Neural crest cell (in vitro differentiated cells): ENCODE results near the gene RESP18. TPM values are rescaled to one million over a fixed set of nuclear protein-coding genes. Genes with fewer than 3 reads are reported as not detected.

Source experiments
- DNase-seq: peaks from one replicate; pipeline ENCODE4 v3.0.0; 2021; ENCODE audit warnings: low read depth, mixed read lengths, low spot score
- H3K27ac Mint-ChIP-seq: one replicate; pipeline ENCODE4 v1.8.0; 2021; ENCODE audit warnings: mild to moderate bottlenecking, mixed read lengths; ENCODE audit not compliant: unreplicated experiment
- H3K27me3 Mint-ChIP-seq: 2 replicates; pipeline ENCODE4 v1.8.0; 2021; ENCODE audit warnings: low read depth, mild to moderate bottlenecking, mixed read lengths
- H3K36me3 Mint-ChIP-seq: 2 replicates; pipeline ENCODE4 v1.8.0; 2021; ENCODE audit warnings: low read depth, mild to moderate bottlenecking, mixed read lengths
- H3K4me1 Mint-ChIP-seq: 2 replicates; pipeline ENCODE4 v1.8.0; 2021; ENCODE audit warnings: mixed read lengths
- H3K4me3 Mint-ChIP-seq: one replicate; pipeline ENCODE4 v1.8.0; 2021; ENCODE audit warnings: mild to moderate bottlenecking, mixed read lengths
- H3K9me3 Mint-ChIP-seq: 2 replicates; pipeline ENCODE4 v1.8.0; 2021; ENCODE audit warnings: mixed read lengths
- long read RNA-seq: library from polyadenylated mRNA; unstranded; transcript quantifications from one replicate; pipeline ENCODE4 v2.0.0, GENCODE V29; 2020
- total RNA-seq: library from RNA; stranded (reverse); gene quantifications from 2 replicates; pipeline ENCODE4 v1.2.1, GENCODE V29; 2021
- TF ChIP-seq, protein P1 (sequence below): fragments of 200-600 bp; sonication (generic); conservative IDR thresholded peaks from 2 replicates; pipeline ENCODE4 v1.5.0; 2021; ENCODE audit warnings: antibody characterized with exemption, mild to moderate bottlenecking

RESP18 gene
- total RNA-seq = not detected in 2 replicates
- long read RNA-seq = 0 reads

DNA sequence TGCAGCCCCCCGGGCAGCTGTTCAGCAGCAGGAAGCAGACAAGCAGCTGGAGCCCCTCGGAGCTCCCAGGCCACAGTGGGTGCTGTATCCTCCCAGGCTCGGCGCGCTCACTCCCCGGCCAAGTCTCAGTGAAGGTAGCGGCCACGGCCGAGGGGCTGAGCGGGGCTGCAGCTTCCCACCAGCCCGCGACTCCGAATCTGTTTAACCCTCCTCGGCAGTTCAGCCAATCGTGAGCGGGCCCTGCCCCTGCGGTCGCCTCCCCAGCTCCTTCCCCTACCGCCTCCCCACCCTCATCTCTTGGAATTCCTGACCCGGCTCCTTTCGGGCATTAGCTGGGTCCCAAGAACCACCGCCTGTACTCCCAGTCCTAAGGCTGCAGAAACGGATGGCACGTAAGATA lies at the start of gene RESP18:
TSS of gene RESP18 (minus strand) at position 203 of the 400 bp plus-strand sequence.
- DNase-seq = no peak
- peaks cover 3% of the 10 kb centered on the region for H3K4me1 Mint-ChIP-seq
- H3K27me3 Mint-ChIP-seq = peaks cover 97% of the 10 kb centered on the region
- H3K4me3 Mint-ChIP-seq = no peak within 1 kb of the TSS
- no peaks in the 10 kb centered on the region for H3K9me3 Mint-ChIP-seq
- TF ChIP-seq, protein P1, sequence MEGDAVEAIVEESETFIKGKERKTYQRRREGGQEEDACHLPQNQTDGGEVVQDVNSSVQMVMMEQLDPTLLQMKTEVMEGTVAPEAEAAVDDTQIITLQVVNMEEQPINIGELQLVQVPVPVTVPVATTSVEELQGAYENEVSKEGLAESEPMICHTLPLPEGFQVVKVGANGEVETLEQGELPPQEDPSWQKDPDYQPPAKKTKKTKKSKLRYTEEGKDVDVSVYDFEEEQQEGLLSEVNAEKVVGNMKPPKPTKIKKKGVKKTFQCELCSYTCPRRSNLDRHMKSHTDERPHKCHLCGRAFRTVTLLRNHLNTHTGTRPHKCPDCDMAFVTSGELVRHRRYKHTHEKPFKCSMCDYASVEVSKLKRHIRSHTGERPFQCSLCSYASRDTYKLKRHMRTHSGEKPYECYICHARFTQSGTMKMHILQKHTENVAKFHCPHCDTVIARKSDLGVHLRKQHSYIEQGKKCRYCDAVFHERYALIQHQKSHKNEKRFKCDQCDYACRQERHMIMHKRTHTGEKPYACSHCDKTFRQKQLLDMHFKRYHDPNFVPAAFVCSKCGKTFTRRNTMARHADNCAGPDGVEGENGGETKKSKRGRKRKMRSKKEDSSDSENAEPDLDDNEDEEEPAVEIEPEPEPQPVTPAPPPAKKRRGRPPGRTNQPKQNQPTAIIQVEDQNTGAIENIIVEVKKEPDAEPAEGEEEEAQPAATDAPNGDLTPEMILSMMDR = no peak
- no peaks in the 10 kb centered on the region for H3K36me3 Mint-ChIP-seq
- no peak within 1 kb of the TSS for H3K27ac Mint-ChIP-seq

DNA sequence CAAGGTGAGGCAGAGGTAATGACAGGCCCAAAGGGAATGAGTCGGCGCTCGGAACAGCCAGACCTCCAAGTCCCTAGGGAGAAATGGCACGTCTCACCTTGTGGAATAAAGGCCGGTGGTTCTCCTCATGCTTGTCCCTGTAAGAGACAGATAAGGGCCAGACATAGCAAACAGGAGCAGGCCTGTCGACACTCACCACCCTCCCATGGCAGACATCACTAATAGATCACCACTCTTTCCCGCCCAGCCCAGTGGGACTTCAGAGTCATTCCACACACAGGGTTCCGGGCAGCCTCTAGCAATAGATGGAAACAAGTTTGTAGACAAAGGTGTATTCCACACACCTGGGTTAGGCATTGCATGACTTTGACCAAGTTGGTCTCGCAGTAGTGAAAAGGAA lies 48.9 kb upstream of the RESP18 start:
- H3K27ac Mint-ChIP-seq = no peak overlapping the region
- H3K27me3 Mint-ChIP-seq = no peaks in the 10 kb centered on the region
- TF ChIP-seq, protein P1 = no peak
- H3K4me3 Mint-ChIP-seq = peak overlapping the region; percentile 21
- H3K36me3 Mint-ChIP-seq = peaks cover 9% of the 10 kb centered on the region
- DNase-seq = no peak
- no peaks in the 10 kb centered on the region for H3K9me3 Mint-ChIP-seq
- H3K4me1 Mint-ChIP-seq = no peaks in the 10 kb centered on the region

DNA sequence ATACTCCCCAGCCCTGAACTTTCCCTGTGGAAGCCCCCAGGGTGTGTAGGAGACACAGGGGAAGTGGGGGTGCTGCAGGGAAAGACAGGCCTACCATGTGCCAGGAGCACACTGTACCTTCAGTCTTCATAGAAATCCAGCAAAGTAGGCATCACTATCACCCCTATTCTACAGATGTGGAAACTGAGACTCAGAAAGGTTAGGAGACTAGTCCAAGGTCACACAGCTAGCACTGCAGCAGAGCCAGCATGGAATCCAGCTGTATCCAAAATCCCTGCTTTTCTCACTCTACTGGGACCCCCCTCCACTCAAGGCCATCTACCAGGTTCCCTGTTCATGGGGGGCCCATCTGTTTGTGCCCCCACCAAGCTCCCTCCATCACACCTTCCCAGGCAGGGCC lies 48.4 kb upstream of the RESP18 start:
- H3K27ac Mint-ChIP-seq = no peak overlapping the region
- H3K4me1 Mint-ChIP-seq = no peaks in the 10 kb centered on the region
- H3K9me3 Mint-ChIP-seq = no peaks in the 10 kb centered on the region
- H3K36me3 Mint-ChIP-seq = peaks cover 9% of the 10 kb centered on the region
- no peak for DNase-seq
- H3K4me3 Mint-ChIP-seq = no peak overlapping the region
- no peaks in the 10 kb centered on the region for H3K27me3 Mint-ChIP-seq
- TF ChIP-seq, protein P1 = no peak

DNA sequence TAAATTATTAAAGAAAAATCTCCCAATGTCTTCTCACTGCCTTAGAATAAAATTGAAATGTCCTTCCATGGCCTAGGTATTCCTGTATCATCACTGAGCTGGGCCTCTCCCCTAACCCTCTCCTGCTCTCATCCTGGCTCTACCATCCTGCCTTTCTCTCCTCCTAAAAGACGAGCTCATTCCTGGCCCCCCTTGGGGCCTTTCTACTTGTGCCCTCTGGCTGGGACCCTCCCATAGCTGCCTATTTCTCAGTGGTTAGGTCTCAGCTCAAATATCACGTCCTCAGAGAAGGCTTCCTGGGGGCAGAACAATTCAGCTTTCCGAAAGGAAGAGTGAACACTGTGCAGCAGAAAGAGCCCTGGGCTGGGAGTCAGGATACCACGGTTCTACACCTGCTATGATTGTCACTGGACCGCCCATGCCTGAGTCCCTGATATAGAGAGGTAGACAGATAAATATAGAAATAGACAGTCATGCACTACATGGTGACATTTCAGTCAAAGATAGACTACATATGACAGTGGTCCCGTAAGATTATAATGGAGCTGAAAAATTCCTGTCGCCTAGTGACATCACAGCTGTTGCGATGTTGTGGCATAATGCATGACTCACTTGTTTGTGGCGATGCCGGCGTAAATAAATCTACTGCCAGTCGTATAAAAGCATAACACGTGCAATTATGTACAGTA lies 45.8 kb upstream of the RESP18 start:
- Mint-ChIP-seq H3K27ac (no peak overlapping the region), H3K27me3 (no peaks in the 10 kb centered on the region), H3K4me3 (no peak overlapping the region)

DNA sequence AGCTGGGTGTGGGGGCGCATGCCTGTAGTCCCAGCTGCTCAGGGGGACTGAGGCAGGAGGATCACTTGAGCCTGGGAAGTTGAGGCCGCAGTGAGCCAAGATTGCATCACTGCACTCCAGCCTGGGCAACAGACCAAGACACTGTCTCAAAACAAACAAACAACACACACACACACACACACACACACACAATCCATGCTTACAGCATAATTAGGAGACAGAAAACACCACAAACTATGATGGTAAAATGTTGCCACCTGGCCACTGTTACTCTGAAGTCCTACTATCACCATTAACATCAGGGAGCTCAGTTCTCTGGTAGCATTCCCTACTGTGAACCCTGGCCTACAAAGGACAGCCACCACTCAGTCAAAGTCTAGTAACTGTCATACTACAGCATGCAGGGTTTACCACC lies 36.9 kb upstream of the RESP18 start:
- H3K27me3 Mint-ChIP-seq = no peaks in the 10 kb centered on the region
- H3K4me1 Mint-ChIP-seq = no peaks in the 10 kb centered on the region
- no peaks in the 10 kb centered on the region for H3K9me3 Mint-ChIP-seq
- no peak overlapping the region for H3K4me3 Mint-ChIP-seq
- H3K36me3 Mint-ChIP-seq = peaks cover under 1% of the 10 kb centered on the region
- TF ChIP-seq, protein P1 = no peak
- DNase-seq = no peak
- H3K27ac Mint-ChIP-seq = no peak overlapping the region

More for the DNA sequence above, 45.8 kb upstream of the RESP18 start:
- peaks cover 9% of the 10 kb centered on the region for H3K36me3 Mint-ChIP-seq
- no peak for DNase-seq
- TF ChIP-seq, protein P1 = no peak
- no peaks in the 10 kb centered on the region for H3K4me1 Mint-ChIP-seq
- no peaks in the 10 kb centered on the region for H3K9me3 Mint-ChIP-seq
